Stimulated activated CD4-positive, alpha-beta T cell treated with anti-CD3 and anti-CD28 coated beads, Interleukin-1b, Interleukin-23, amount 100 ng/mL, for 1 hour (primary cell): Measurements from ENCODE around the gene AFF3.

ENCODE experiments used
- DNase-seq, 2 donors: peaks; one replicate each; pipeline ENCODE4 v3.0.0-alpha.2; 2020; ENCODE audit warnings: low read depth in 2 of 2

The AFF3 gene

GRCh38 chr2:100012561-100012960 lies 129.8 kb downstream of the AFF3 start:
- DNase-seq = no peak

GRCh38 chr2:100011272-100011731 lies 131.1 kb downstream of the AFF3 start:
- DNase-seq = no peak

- no peak for DNase-seq
These were observed 131.8 kb downstream of the AFF3 start for GRCh38 chr2:100010606-100011005.

GRCh38 chr2:100009743-100010142 lies 132.6 kb downstream of the AFF3 start:
- no peak for DNase-seq

- no peak for DNase-seq
These were observed 133.4 kb downstream of the AFF3 start for GRCh38 chr2:100008956-100009355.

- DNase-seq = no peak
These were observed 135.9 kb downstream of the AFF3 start for GRCh38 chr2:100006516-100006915.

GRCh38 chr2:100004959-100005387 lies 137.4 kb downstream of the AFF3 start:
- DNase-seq = no peak

- DNase-seq = no peak
These were observed 138.0 kb downstream of the AFF3 start for GRCh38 chr2:100004348-100004884.

- no peak for DNase-seq
These were observed 140.3 kb downstream of the AFF3 start for GRCh38 chr2:100002059-100002458.

GRCh38 chr2:100000915-100001707 lies 141.3 kb downstream of the AFF3 start:
- no peak for DNase-seq

- DNase-seq = no peak
These were observed 143.6 kb downstream of the AFF3 start for GRCh38 chr2:99998651-99999320.

- DNase-seq = no peak
These were observed 152.5 kb downstream of the AFF3 start for GRCh38 chr2:99989905-99990304.

GRCh38 chr2:99988599-99988998 lies 153.8 kb downstream of the AFF3 start:
- DNase-seq = no peak

GRCh38 chr2:99987160-99987559 lies 155.2 kb downstream of the AFF3 start:
- no peak for DNase-seq

- DNase-seq = no peak
These were observed 157.4 kb downstream of the AFF3 start for GRCh38 chr2:99984799-99985515.

- no peak for DNase-seq
These were observed 159.6 kb downstream of the AFF3 start for GRCh38 chr2:99982744-99983143.

- no peak for DNase-seq
These were observed 160.6 kb downstream of the AFF3 start for GRCh38 chr2:99981840-99982239.

- DNase-seq = no peak
These were observed 162.2 kb downstream of the AFF3 start for GRCh38 chr2:99980176-99980575.

- DNase-seq = no peak
These were observed 164.4 kb downstream of the AFF3 start for GRCh38 chr2:99977966-99978365.

GRCh38 chr2:99975386-99975785 lies 167.0 kb downstream of the AFF3 start:
- no peak for DNase-seq

GRCh38 chr2:99974682-99975375 lies 167.6 kb downstream of the AFF3 start:
- DNase-seq = no peak

GRCh38 chr2:99974275-99974674 lies 168.1 kb downstream of the AFF3 start:
- DNase-seq = no peak
